Hematopoietic multipotent progenitor cell treated with erythropoietin and hydrocortisone succinate and interleukin-3 and kit ligand, for 15 days (in vitro differentiated cells): ENCODE measurements around the gene TP73.
"Not testable (repeated sequence)": the region's sequence is repeated elsewhere in the genome, so short reads cannot be mapped to it uniquely, and the experiment has no call there.

Experiments used
- DNase-seq: peaks from one replicate; pipeline ENCODE4 v3.0.0-alpha.2; 2015; ENCODE audit warnings: low spot score

TP73 gene

GRCh38 chr1:3744646-3745045, 92.3 kb downstream of the TP73 start:
- DNase-seq: no peak

DNA sequence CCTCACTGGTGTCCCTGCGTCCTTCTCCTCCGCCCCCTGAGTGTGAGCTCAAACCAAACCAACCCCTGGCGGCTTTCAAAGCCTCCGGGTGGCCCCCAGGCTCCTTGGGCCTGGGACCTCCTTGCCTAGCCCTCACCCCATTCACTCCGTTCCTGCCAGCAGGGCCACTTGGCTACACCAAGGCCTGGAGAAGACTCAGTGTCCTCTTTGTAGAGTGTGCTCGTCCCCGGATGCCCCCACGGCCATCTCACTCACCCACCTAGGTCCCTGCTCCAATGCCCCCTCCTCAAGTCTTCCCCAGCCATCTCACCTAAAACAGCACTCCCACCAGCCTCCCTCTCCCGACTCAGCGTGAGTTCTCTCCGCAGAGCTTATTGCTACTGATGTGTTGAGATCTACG, 92.8 kb downstream of the TP73 start:
- no peak for DNase-seq

DNA sequence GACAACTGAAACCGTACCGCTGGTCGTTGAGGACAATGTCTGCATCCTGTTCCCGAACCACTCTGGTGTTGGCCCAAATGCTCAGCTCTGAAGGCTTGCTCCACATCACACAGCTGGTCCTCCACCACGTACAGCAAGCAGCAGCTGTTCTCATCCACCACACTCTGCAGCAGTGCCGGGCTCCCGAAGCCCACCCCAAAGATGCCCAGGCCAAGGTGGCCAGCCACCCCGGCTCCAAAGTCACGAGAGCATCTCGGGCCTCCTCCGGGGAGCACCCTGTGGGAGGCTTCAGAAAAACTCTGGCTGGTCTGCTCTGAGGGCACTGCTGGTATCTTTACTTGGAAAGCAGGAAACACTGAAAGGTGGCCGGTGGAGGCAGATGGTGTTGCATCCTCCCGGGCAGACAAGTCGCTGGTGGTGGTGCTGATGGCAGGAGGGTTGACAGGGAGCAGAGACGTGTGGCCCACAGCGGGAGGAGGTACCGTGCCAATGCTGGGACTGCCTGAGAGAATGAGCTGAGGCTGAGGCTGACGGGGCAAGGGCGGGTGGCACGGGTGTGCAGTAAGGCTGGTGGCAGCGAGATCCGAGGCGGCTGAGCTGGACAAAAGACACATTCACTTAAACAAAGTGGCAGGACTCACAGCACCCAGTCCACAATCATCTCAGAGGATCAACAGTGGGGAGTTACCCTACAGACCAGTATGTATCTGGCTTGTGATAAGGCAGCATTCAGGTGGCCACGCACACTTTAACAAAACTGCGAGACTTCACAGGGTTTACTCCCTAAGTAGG, 93.5 kb downstream of the TP73 start:
- DNase-seq: peak; percentile 28

DNA sequence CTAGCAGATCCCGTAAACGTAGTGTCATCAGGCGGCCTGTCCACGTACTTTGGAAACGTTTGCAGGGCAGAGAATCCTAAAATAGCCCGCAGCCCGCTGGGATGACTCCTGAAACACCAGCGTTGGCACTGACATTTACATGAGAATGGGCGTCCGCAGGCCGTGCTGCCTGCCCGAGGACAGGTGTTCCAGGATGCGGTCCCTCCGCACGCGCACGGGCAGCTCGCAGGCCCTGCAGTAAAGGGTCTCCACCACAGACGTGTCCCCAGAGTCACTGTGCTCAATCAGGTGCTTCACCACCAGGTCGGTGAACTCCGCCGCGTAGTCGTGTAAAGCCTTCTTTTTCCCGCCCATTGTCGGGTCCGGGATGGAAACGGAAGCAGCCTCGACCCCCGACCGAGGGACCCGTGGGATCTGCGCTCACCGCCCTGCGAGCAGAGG, 94.1 kb downstream of the TP73 start:
- no peak for DNase-seq

DNA sequence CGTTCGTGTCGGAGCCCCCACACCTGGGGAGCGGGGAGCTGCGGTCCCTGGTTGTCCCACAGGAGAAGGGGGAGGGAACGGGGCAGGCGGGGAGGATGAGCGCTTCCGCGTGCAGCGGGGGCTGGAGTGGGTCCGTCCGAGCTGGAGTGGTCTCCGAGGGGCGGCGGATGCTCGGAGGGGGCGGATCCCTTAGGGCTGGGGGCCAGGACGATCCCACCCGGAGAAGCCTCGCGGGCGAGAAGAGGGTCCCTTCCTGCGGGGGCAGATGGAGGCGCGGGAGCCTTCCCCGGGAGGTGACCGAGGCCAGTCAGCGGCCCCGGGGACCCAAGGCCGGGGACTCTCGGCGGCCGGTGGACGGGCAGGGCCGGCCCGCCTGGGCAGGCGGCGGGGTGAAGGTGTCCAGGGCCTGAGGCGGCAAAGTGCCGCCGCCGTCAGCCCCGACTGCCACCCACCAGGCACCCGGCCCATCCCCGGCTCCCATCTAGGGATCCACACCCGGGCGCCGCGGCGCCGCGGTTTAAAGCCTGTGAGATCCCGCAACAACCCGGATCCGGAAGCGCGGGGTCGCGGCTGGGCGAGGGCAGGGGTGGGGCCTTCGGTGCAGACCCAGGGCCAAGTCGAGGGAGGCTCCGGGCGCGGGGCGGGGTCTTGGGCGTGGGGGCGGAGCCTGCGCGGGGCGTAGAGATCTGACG, 94.7 kb downstream of the TP73 start:
- peak; percentile 71 for DNase-seq

DNA sequence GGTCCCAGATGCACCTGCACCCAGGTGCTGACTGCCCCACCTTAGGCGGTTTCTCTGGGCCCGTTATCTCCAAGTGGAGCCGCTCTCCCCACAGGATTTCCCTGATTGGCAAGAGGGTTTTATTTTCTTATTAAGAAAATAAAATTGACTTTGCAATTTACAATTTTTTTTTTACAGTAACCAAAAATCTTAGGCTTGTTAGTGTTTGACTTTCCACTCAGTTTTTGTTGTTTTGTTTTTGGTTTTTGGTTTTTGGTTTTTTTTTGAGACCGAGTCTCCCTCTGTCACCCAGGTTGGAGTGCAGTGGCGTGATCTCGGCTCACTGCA, 95.2 kb downstream of the TP73 start:
- DNase-seq: no peak

DNA sequence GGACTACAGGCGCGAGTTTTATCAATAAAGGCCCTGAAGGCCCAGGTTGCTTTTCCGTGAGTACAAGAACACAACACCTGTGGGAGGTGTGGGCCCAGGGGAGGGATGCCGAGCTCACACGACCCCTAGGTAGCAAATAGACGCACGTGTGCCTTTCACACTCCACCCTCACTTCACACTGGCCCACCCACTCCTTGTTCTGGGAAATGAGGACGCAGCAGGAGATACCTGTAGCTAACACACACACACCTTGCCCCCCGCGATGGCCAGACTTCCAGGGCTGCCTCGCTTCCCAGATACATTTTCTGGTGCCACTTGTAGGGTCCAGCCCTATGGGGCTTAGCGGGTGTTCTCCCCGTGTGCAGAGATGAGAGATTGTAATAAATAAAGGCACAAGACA, 95.6 kb downstream of the TP73 start:
- no peak for DNase-seq

DNA sequence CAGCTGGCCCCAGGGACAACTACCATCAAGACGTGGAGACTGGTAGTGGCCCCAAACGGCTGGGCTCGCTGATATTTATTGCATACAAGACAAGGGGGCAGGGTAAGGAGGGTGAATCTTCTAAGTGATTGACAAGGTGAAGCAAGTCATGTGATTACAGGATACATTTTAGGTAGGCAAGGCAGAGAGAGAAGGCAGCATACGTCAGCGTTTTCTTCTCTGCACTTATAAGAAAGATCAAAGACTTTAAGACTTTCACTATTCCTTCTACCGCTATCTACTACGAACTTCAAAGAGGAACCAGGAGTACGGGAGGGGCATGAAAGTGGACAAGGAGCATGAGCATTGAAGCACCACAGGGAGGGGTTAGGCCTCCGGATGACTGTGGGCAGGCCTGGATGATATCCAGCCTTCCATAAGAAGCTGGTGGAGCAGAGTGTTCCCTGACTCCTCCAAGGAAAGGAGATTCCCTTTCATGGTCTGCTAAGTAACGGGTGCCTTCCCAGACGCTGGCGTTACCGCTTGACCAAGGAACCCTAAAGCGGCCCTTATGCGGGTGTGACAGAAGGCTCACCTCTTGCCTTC, 96.1 kb downstream of the TP73 start:
- DNase-seq: not testable (repeated sequence)

DNA sequence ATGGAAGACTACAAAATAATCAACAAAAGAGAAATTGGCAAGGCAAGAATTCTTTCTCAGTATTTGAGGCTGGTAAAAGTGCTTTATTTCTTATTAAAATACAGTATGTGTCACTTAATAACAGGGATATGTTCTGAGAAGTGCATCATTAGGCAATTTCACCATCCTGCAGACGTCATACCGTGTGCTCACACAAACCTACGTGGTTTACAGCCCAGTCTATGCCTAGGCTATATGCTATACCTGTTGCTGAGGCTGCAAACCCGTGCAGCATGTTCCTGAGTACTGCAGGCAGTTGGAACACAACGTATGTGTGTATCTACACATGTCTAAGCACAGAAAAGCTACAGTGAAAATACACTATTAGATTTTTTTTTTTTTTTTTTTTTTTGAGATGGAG, 97.2 kb downstream of the TP73 start:
- no peak for DNase-seq

- peak; percentile 14 for DNase-seq
Measured at GRCh38 chr1:3750741-3751140, 98.4 kb downstream of the TP73 start.

DNA sequence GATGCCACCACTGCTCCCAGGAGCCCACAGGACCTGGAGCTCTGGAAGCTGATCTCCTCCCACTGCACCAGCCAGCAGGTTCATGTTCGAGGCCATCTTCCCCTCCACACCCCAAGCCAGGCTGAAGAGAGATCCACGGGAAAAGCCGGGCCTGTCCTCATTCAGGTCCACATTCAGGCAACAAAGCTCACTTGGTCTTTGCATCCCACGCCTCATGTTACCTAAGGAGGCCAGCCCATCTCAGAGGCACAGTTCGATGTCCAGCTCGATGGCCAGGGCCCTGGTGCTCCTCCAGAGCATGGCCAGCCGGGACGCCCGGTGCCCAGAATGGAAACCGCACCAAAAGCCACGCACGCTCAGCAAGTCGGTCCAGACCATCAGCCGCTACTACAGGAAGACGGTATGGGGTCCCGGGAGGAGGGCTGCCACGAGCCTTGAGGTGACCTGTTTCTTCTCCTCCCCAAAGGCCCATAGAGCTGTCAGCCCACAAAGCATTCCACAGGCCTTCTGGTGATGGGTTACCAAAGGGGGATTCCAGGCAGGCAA, 100.2 kb downstream of the TP73 start, which contains the start of gene CCDC27:
Gene CCDC27 (plus strand): TSS at position 51 of the 546 bp plus-strand sequence. CDS start 32 bp downstream, at position 83.
- DNase-seq: no peak

- DNase-seq: no peak
Measured at GRCh38 chr1:3753656-3754454, 101.5 kb downstream of the TP73 start.

GRCh38 chr1:3756394-3756793, 104.1 kb downstream of the TP73 start:
- DNase-seq: no peak

DNA sequence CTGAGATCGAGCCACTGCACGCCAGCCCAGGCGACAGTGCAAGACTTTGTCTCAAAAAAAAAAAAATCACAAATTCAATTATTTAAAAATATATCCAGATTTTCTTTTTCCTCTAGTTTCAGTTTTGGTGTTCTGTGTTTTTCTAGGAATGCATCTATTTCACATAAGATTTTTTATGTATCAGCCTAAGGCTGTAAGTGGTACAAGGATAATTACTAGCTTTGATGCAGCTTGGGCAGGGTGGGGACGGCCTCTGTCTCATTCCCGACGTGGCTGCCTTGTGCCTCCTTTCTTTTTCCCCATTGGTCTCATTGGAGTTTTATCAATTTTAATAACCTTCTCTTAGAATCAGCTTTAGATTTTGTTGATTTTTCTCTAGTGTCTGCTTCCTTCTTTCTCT, 106.8 kb downstream of the TP73 start:
- no peak for DNase-seq

DNA sequence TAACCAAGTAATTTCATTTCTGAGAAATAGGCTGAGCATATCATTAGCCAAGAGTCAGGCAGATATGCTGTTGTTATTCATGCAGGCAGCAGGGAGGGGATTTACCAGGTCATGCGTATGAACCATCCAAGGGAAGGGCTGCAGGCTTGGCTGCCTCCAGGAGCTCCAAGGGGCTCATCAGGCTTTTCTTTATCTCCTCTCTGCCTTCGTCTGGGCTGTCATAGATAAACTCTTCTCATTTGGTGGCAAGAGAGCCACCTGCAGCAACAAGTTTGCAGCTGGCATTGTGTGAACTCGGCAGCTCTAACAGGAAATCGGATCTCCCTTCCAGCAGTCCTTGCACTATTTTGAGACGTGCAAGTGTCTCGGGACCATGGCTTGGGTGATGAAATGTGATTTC, 107.5 kb downstream of the TP73 start:
- DNase-seq: peak; percentile 79

GRCh38 chr1:3761296-3762010, 109.1 kb downstream of the TP73 start:
- DNase-seq: no peak

- DNase-seq: no peak
Measured at GRCh38 chr1:3762151-3762872, 110.0 kb downstream of the TP73 start.

DNA sequence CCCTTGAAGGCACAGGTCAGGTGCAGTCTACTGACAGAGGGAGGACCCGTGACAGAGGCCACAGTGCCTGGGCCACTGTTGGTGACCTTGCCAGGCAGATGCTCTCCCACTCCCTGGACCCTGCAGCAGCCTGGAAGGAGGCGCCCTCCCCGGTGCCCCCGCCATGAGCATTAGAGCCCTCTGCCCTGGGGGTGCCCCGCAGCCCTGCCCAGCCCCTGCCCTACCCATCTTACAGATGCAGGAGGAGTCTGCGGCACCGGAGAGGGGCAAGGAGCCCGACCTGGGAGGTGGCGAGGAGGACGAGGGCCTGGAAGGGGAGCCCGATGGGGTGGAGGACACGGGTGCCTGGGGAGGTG, 110.5 kb downstream of the TP73 start:
- DNase-seq: no peak

- no peak for DNase-seq
Measured at GRCh38 chr1:3763351-3764125, 111.2 kb downstream of the TP73 start.

- DNase-seq: no peak
Measured at GRCh38 chr1:3767328-3767925, 115.1 kb downstream of the TP73 start.
